HG03469 (cell line): ENCODE results near the gene PARP16.

Experiments
- ATAC-seq: cut with Tn5 transposase; IDR thresholded peaks from one replicate; pipeline ENCODE4 v1.9.1; 2021; ENCODE audit warnings: mild to moderate bottlenecking, moderate library complexity, moderate number of reproducible peaks; ENCODE audit not compliant: unreplicated experiment

PARP16 gene

GRCh38 chr15:65312400-65312916, 25.8 kb upstream of the PARP16 start:
- ATAC-seq, result no peak

GRCh38 chr15:65311760-65312159, 25.1 kb upstream of the PARP16 start:
- ATAC-seq, result no peak

GRCh38 chr15:65310431-65311137, 23.9 kb upstream of the PARP16 start:
- ATAC-seq, result no peak

GRCh38 chr15:65309882-65310418, 23.3 kb upstream of the PARP16 start:
- ATAC-seq, result no peak

GRCh38 chr15:65307978-65308377, 21.3 kb upstream of the PARP16 start:
- no peak for ATAC-seq

- ATAC-seq, result no peak
Measured at GRCh38 chr15:65306551-65306950, 19.9 kb upstream of the PARP16 start.

GRCh38 chr15:65305776-65306175, 19.1 kb upstream of the PARP16 start:
- ATAC-seq, result no peak

GRCh38 chr15:65305150-65305758, 18.6 kb upstream of the PARP16 start:
- no peak for ATAC-seq

GRCh38 chr15:65304381-65305149, 17.9 kb upstream of the PARP16 start, which contains the start of gene RNU5B-1:
Gene RNU5B-1 (plus strand): TSS chr15:65304677.
- peak; percentile 50 for ATAC-seq

- no peak for ATAC-seq
Measured at GRCh38 chr15:65303687-65304380, 17.2 kb upstream of the PARP16 start.

GRCh38 chr15:65302061-65302460, 15.4 kb upstream of the PARP16 start:
- ATAC-seq, result no peak

GRCh38 chr15:65300924-65301441, 14.3 kb upstream of the PARP16 start:
- no peak for ATAC-seq

GRCh38 chr15:65298731-65299130, 12.0 kb upstream of the PARP16 start:
- ATAC-seq, result no peak

GRCh38 chr15:65292938-65293518, 6.3 kb upstream of the PARP16 start:
- no peak for ATAC-seq

- ATAC-seq, result no peak
Measured at GRCh38 chr15:65290228-65290627, 3.5 kb upstream of the PARP16 start.

GRCh38 chr15:65289261-65289854, 2.7 kb upstream of the PARP16 start:
- ATAC-seq, result no peak

GRCh38 chr15:65287520-65287855, 805 bp upstream of the PARP16 start:
- no peak for ATAC-seq

- peak; percentile 16 for ATAC-seq
Measured at GRCh38 chr15:65286069-65286703, 497 bp downstream of the PARP16 start.

- ATAC-seq, result no peak
Measured at GRCh38 chr15:65285291-65286068, 1.2 kb downstream of the PARP16 start.
